ENCODE results near the gene IGFLR1.
A peak's percentile ranks its signal among the peaks of the same experiment; 100 is the strongest.

- TF ChIP-seq CTCF (IDR thresholded peaks at IDR 0.05) (peak in 4 of 6 experiments; percentile 19 to 54 (median 46)), POLR2A (IDR thresholded peaks at IDR 0.05) (peak in 3 of 4 donors; percentile 72 to 85 (median 73))
Measured at GRCh38 chr19:35748106-35749020, 6.1 kb upstream of the IGFLR1 start, which contains the start of gene LIN37.

Measured in esophagus squamous epithelium (tissue), 4 donors.